ENCODE measurements around the gene SERP2.

- TF ChIP-seq CTCF (IDR thresholded peaks at IDR 0.05 in 4 of 5, conservative IDR thresholded peaks at IDR 0.05 in 1 of 5) (no peak), POLR2A (IDR thresholded peaks at IDR 0.05) (no peak)
These were observed 21.0 kb upstream of the SERP2 start for GRCh38 chr13:44352671-44353070.

All from gastrocnemius medialis (tissue), 4 donors.